DMS114 treated with DMSO at 0.1 percent for 48 hours (cell line): ENCODE measurements around the gene INTS14.
A peak's percentile ranks its signal among the peaks of the same experiment; 100 is the strongest.

ENCODE experiments used
- DNase-seq: peaks from one replicate; lab custom pipeline; 2025; ENCODE audit not compliant: unreplicated experiment; lab: John Stamatoyannopoulos, UW

Gene INTS14

DNA sequence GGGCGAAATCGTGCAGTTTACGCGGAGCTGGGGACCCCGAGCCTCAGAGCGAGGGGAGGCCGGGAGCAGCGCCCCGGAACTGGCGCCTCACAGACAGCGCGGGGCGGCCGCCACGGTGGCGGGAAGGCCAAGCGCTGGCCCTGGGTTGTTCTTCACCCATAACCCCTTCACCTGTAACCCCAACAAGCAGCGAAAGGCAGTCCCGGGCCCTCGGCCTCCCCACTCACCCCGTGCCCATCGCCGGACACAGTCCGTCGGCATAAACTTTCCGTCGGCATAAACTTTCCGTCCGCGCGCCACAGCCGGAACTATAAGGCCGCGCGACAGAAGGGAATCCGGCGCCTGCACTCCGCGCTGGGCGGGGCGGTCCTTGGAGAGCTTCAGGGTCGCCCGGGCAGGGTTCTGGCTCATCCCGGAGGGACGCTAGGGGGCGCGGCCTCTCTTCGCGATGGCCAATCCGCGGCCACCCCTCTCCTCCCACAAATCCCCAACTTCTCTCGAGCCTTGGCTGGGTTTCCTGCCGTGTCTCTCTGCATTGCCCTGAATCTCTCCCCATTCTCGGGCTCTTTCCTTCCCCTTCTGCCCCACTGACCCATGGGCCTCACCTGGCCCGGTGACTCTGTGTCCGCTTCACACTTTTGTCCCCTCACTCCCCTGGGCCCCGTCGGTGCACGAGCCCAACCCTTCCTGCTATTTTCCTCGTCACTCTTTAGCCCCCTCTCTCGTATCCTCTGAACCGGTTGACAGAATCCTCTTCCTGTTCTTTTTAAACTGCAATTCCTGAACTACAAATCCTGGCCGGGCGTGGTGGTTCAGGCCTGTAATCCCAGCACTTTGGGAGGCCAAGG is at the start of gene INTS14:
Gene INTS14, minus strand, starts transcription at position 261 of the 848 bp plus-strand sequence. CDS start 3,751 bp downstream, outside the sequence.
- DNase-seq: peak; percentile 97

DNA sequence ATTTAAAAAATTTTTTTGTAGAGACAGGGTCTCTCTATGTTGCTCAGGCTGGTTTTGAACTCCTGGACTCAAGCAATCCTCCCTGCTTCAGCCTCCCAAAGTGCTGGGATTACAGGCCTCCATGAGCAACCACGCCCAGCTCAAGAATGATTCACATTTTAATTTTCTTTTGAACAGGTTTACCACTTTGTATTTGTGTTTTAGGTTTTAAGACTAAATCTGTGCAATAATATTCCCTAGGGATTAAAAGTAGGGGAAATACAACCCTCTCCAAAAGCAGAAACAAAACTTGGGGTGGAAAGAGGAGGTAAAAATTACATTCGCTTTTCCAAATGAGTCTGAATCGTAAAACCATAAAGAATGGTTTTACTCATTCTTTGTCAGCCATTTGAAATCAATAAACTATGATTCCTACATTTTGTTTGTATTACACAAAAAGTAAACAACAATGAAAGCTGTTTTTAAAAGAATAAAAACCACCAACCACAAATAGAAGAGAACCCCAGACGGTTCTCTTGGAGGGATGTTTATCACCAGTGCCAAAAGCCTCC is 48.6 kb upstream of the INTS14 start:
- DNase-seq: no peak

DNA sequence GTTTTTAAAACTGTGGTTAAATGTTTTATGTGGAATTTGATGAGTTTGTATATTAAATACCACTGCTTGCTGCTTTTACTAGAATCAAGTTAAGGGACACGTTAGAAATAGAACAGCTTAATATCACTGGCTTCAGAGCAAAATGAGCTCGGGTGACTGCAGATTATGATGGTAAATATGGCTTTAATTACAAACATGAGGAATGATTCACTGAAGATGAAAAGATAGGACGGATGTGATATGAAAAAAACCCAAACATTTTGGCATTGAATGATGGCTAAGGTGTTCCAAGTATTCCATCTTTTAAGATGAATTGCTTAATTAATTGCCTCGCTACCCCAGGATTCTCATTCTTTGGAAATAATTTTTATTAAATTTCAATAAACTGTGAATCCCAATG is 44.5 kb upstream of the INTS14 start:
- no peak for DNase-seq

DNA sequence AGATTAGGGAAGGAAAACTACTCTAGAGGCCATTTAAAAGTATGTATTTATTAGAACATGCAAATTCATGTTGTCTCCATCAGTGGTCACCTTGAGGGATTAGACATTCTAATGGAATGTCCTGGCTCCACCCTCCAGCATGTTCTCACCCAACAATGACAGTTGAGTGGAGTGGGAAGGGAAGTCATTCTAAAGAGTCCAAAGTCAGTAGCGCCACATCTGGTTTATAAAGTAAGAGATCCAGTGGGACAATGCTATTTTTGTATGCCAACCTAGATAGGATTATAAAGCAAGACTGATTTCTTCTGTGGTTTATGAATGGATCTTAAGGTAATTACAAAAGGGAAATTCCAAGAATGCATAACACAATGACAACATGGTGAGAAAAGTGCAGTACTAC is 44.1 kb upstream of the INTS14 start:
- DNase-seq: no peak

GRCh38 chr15:65653801-65654521 is 43.0 kb upstream of the INTS14 start:
- DNase-seq: no peak

DNA sequence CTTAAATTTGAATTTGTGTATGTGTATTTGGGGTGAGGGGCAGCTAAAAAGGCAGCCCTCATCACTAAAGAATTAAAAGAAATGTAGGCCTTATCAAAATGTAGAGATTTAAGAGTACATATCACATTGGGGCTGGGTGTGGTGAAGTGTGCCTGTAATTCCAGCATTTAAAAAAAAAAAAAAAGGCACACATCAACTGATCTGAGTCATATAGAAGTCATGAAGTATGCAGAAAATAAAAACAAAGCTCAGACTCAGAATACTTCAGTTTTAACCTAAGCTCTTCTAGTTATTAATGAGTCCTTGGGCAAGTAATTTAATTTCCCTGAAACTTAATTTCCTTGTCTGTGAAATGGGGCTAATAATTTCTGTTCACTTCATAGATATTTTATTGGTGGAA is 42.4 kb upstream of the INTS14 start:
- no peak for DNase-seq

GRCh38 chr15:65651831-65652749 is 41.2 kb upstream of the INTS14 start:
- no peak for DNase-seq

DNA sequence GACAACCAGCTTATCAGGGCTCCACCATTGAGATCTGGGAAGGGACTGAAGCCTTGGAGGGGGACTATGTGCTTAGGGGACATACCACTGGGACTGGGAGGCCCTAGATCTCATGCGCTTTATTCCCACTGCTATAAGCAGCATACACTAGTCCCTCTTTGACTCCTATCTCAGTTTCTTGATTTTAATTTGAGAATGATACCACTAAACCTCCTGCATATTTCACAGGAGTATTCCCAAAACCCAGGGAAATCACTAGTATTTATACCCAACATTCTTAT is 40.1 kb upstream of the INTS14 start:
- no peak for DNase-seq

DNA sequence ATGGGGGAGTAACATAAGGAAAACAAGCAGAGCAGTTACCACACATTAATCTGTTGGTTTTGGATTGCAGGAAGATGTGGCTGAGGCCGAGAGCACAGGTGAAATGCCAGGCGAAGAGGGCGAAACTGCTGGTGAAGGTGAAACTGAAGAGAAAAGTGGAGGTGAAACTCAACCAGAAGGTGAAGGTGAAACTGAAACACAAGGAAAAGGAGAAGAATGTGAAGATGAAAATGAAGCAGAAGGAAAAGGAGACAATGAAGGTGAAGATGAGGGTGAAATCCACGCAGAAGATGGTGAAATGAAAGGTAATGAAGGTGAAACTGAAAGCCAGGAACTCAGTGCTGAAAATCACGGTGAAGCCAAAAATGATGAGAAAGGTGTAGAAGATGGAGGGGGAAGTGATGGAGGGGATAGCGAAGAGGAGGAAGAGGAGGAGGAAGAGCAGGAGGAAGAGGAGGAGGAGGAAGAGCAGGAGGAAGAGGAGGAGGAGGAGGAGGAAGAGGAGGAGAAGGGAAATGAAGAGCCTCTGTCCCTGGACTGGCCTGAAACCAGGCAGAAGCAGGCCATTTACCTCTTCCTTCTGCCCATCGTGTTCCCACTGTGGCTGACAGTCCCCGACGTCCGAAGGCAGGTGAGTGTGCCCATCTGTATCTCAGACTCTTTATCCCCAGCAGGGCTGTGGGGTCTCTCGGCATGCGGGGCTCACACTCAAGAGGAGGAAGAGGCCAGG is 39.5 kb upstream of the INTS14 start:
- no peak for DNase-seq

GRCh38 chr15:65646486-65646885 is 35.6 kb upstream of the INTS14 start:
- DNase-seq: no peak

- no peak for DNase-seq
These were observed 34.5 kb upstream of the INTS14 start for GRCh38 chr15:65645392-65645791.

GRCh38 chr15:65644282-65644681 is 33.4 kb upstream of the INTS14 start:
- no peak for DNase-seq

DNA sequence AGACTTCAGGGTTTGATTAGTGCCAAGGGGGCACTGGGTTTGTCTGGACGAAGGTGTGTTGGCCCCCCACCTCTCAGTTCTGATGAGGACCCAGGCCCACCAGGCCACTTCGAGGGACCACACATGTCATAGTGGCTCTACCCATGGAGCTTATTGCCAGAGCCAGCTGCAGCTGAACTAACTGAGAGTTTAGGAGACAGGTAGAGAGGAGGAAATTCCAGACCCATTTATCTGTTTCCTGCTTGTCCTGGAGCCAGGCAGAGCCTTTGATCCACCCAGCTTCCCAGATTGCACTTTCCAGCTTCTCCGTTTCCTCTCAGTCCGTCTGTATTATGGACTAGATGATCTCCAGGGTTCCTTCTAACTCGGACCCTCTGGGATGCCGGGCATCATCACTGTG is 31.7 kb upstream of the INTS14 start:
- DNase-seq: no peak

DNA sequence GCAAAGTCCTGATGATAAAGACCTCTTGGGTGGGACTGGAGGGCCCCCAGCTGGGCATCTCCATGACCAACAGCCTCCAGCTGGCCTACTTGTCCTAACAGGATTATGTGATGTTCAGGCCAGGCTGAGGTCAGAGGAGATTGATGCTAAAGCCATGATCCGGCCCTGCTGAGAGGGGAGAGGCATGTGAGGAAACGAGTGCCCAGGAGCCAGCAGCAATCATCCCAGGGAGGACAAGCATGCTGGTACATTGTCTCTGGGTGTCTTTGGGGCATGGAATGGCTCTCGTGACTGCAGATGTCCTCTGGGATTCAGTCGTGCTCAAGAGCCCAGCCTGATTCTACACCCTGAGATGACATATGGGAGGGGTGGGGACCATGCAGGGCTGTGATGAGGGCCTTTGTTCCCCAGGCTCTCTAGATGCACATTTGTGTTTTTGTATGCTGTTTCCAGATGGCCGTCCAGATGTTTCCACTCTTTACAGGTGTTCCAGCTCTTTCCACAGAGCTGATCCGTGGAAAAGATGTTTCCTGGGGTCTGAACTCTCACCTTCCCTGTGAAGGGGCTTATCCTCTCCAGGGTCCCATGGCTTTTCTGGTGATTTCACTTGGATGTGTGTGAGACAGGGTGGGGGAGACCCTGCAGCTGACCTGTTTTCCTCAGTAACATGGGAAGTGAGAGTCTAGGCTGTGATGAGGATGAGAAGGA is 31.0 kb upstream of the INTS14 start:
- DNase-seq: no peak

GRCh38 chr15:65639509-65639908 is 28.6 kb upstream of the INTS14 start:
- no peak for DNase-seq

DNA sequence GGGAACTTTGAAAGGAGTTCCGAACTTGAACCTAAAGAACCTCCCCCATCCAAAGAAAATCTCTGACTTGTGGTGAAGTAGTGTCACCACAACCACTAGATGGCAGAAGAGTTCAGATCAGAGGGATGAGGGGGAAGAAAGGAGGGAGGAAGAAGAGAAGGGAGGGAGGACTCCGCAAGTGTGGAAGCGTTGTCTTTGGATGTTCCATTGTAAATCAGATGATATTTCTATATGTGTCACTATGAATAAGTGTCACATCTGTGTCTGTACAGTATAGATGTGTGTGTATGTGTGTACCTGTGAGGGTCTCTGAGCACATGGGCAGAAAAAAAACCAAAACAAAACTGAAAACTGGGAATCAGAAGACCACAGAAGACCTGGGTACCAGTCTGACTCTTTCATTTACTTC is 27.8 kb upstream of the INTS14 start:
- peak; percentile 87 for DNase-seq

DNA sequence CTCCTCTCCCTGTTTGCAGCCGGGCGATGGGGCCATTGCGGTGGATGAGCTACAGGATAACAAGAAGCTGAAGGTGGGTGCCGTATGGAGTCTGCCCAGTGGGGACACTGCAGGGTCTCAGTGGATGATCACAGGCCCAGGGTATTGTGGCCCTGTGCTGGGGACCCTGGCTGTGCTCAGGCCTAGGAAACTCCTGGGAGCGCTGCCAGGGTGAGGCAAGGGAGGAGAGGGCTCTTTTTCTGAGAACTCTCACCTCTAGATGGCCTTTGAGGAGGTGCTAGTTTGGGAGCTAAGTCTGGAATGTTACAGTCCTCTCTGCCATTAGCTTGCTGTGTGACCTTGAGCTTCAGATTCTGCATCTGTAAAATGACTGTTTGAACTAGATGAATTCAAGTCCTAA is 27.2 kb upstream of the INTS14 start:
- no peak for DNase-seq

- no peak for DNase-seq
These were observed 23.4 kb upstream of the INTS14 start for GRCh38 chr15:65634356-65634755.

DNA sequence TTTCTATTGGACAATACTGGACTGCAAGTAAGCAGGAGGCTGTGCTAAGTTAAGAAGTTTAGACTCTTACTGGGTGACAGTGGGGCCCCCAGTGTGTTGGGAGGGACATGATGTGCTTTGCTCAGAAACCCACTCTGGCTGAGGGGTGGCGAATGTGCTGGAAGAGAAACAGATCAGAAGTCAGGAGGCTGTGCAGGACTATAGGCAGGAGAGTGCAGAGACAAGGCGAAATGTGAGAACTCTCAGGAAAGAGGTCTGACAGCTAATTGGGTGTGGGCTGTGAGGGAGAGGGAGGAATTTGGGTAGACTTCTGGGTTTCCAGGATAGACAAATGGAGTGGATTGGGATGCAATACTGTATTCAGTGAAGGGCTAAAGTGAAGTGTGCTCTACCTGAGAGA is 22.8 kb upstream of the INTS14 start:
- DNase-seq: no peak

DNA sequence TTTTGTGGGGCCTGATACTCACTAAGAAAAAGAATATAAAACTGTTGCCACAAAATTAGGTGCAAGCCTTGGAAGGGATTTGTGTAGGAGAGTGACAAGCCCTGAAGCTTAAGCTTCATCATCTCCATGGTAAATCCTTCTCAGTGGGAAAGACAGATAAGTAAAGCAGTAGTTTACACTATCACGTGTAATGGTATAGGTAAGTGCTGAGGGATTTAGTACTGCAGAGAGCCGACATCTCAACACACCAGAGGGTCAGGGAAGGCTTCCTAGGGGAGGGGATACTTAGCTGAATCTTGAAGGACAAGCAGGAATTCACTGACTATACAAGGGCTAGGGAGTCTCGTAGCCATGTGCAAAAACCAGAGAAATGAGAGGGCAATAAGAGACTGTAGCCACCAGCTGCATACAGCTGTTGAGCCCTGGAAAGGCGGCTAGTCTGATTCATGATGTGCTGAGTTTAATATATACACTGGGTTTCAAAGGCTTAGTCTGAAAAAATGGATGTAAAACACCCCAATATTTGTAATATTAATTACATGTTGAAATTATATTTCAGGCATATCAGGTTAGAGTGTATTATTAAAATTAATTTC is 21.9 kb upstream of the INTS14 start:
- DNase-seq: no peak
